T-helper 2 cell treated with Interferon-gamma antibody and Interleukin-4, amounts not matched to agents 5 μg/mL and 100 μg/mL, for 36 hours (primary cell): Measurements from ENCODE around the gene MAPK8IP2.
"Not testable (repeated sequence)": the region's sequence is repeated elsewhere in the genome, so short reads cannot be mapped to it uniquely, and the experiment has no call there.

Experiments
- DNase-seq: peaks from one replicate; pipeline ENCODE4 v3.0.0; 2021; ENCODE audit warnings: low spot score
- H3K27ac Mint-ChIP-seq: one replicate; pipeline ENCODE4 v1.8.0; 2021; ENCODE audit warnings: mild to moderate bottlenecking, mixed read lengths
- H3K27me3 Mint-ChIP-seq: one replicate; pipeline ENCODE4 v1.8.0; 2021; ENCODE audit warnings: low read depth, mixed read lengths
- H3K36me3 Mint-ChIP-seq: one replicate; pipeline ENCODE4 v1.8.0; 2021; ENCODE audit warnings: low read depth, mixed read lengths
- H3K4me1 Mint-ChIP-seq: one replicate; pipeline ENCODE4 v1.8.0; 2021; ENCODE audit warnings: low read depth, mixed read lengths
- H3K4me3 Mint-ChIP-seq: one replicate; pipeline ENCODE4 v1.8.0; 2022; ENCODE audit warnings: mild to moderate bottlenecking, moderate library complexity, mixed read lengths
- H3K9me3 Mint-ChIP-seq: one replicate; pipeline ENCODE4 v1.8.0; 2021; ENCODE audit warnings: mixed read lengths

Gene MAPK8IP2

GRCh38 chr22:50633771-50634170 lies 33.2 kb downstream of the MAPK8IP2 start:
- Mint-ChIP-seq H3K27ac (no peak overlapping the region), H3K36me3 (no peaks in the 10 kb centered on the region), H3K9me3 (no peaks in the 10 kb centered on the region), H3K27me3 (peaks cover 6% of the 10 kb centered on the region), H3K4me1 (peaks cover 5% of the 10 kb centered on the region), H3K4me3 (no peak overlapping the region)
- no peak for DNase-seq

GRCh38 chr22:50635591-50635990 lies 35.0 kb downstream of the MAPK8IP2 start:
- H3K4me1 Mint-ChIP-seq, result no peaks in the 10 kb centered on the region
- DNase-seq, result no peak
- H3K27ac Mint-ChIP-seq, result no peak overlapping the region
- H3K9me3 Mint-ChIP-seq, result no peaks in the 10 kb centered on the region
- H3K4me3 Mint-ChIP-seq, result no peak overlapping the region
- peaks cover 6% of the 10 kb centered on the region for H3K27me3 Mint-ChIP-seq
- H3K36me3 Mint-ChIP-seq, result no peaks in the 10 kb centered on the region

GRCh38 chr22:50640296-50640695 lies 39.7 kb downstream of the MAPK8IP2 start:
- not testable (repeated sequence) for DNase-seq, H3K27me3 Mint-ChIP-seq, H3K4me1 Mint-ChIP-seq, H3K27ac Mint-ChIP-seq, H3K4me3 Mint-ChIP-seq, H3K9me3 Mint-ChIP-seq, H3K36me3 Mint-ChIP-seq

DNA sequence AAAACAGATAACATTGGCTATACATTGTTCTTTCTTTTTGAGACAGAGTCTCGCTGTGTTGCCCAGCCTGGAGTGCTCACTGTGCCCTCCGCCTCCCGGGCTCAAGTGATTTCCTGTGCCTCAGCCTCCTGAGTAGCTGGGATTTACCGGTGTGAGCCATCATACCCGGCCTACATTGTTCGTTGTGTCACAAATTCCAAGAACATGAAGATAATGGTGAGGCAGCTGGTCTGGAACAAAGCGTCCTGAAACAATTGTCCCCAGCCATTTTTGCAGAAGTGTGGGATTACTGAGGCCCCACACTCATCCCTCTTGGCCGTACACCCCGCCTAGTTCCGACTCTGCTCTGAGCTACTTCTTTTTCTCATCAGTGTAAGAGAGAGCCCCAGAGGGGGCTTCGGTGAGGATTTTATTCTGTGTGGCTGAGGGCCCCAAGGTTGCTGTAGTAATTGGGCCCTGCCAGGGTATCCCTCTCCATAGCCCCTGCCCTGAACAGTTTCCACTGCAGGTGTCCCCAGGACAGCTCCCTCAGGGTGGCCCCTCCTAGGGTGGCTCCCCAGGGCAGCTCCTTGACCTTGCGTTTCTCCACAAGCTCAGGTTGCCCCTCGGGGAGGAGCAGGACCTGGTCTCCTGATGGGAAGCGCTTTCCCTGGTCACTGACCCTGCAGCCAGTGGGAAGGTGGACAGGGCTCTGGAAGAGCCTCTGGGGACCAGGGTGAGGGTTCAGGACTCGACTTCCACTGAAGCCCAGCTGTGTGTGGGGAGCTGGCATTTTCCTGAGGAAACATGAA lies 40.5 kb downstream of the MAPK8IP2 start:
- H3K4me3 Mint-ChIP-seq, result no peak overlapping the region
- no peak overlapping the region for H3K27ac Mint-ChIP-seq
- peaks cover 3% of the 10 kb centered on the region for H3K9me3 Mint-ChIP-seq

GRCh38 chr22:50641696-50642607 lies 41.4 kb downstream of the MAPK8IP2 start:
- Mint-ChIP-seq H3K4me3 (no peak overlapping the region), H3K36me3 (no peaks in the 10 kb centered on the region), H3K27me3 (peaks cover 6% of the 10 kb centered on the region), H3K9me3 (peaks cover 8% of the 10 kb centered on the region), H3K4me1 (no peaks in the 10 kb centered on the region), H3K27ac (no peak overlapping the region)
- no peak for DNase-seq

More for the DNA sequence above, 40.5 kb downstream of the MAPK8IP2 start:
- Mint-ChIP-seq H3K4me1 (no peaks in the 10 kb centered on the region), H3K36me3 (no peaks in the 10 kb centered on the region), H3K27me3 (peaks cover 2% of the 10 kb centered on the region)
- DNase-seq, result no peak

- not testable (repeated sequence) for H3K4me3 Mint-ChIP-seq, H3K36me3 Mint-ChIP-seq, DNase-seq, H3K27me3 Mint-ChIP-seq, H3K27ac Mint-ChIP-seq, H3K4me1 Mint-ChIP-seq
- H3K9me3 Mint-ChIP-seq, result peaks cover 11% of the 10 kb centered on the region
Observed at GRCh38 chr22:50643021-50643820, 42.6 kb downstream of the MAPK8IP2 start.

DNA sequence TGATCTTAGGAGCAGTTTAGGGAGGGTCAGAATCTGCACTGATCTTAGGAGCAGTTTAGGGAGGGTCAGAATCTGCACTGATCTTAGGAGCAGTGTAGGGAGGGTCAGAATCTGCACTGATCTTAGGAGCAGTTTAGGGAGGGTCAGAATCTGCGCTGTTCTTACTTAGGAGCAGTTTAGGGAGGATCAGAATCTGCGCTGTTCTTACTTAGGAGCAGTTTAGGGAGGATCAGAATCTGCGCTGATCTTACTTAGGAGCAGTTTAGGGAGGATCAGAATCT lies 43.2 kb downstream of the MAPK8IP2 start:
- peaks cover 15% of the 10 kb centered on the region for H3K9me3 Mint-ChIP-seq
- H3K36me3 Mint-ChIP-seq, H3K27me3 Mint-ChIP-seq, H3K4me1 Mint-ChIP-seq, H3K4me3 Mint-ChIP-seq, H3K27ac Mint-ChIP-seq, DNase-seq: not testable (repeated sequence)

DNA sequence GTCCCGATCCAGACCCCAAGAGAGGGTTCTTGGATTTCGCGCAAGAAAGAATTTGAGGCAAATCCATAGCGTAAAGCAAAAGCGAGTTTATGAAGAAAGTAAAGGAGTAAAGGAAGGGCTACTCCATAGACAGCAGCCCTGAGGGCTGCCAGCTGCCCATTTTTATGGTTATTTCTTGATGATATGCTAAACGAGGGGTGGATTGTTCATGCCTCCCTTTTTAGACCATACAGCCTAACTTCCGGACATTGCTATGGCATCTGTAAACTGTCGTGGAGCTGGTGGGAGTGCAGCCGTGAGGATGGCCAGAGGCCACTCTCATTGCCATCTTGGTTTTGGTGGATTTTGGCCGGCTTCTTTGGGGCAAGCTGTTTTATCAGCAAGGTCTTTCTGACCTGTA lies 52.7 kb downstream of the MAPK8IP2 start:
- no peak for DNase-seq
- H3K36me3 Mint-ChIP-seq, result peaks cover 4% of the 10 kb centered on the region
- H3K4me1 Mint-ChIP-seq, result no peaks in the 10 kb centered on the region
- peaks cover 12% of the 10 kb centered on the region for H3K9me3 Mint-ChIP-seq
- H3K27ac Mint-ChIP-seq, result no peak overlapping the region
- no peak overlapping the region for H3K4me3 Mint-ChIP-seq
- H3K27me3 Mint-ChIP-seq, result no peaks in the 10 kb centered on the region

DNA sequence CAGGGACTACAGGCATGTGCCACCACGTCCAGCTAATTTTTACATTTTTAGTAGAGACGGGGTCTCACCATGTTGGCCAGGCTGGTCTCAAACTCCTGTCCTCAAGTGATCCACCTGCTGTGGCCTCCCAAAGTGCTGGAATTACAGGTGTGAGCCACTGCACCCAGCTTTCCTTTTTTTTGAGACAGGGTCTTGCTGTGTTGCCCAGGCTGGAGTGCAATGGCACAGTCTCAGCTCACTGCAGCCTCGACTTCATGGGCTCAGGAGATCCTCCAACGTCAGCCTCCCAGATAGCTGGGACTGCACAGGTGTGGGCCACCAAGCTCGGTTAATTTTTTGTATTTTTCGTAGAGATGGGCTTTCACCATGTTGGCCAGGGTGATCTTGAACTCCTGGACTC lies 54.1 kb downstream of the MAPK8IP2 start:
- not testable (repeated sequence) for H3K9me3 Mint-ChIP-seq, H3K4me3 Mint-ChIP-seq, H3K27me3 Mint-ChIP-seq, H3K36me3 Mint-ChIP-seq, H3K4me1 Mint-ChIP-seq, H3K27ac Mint-ChIP-seq, DNase-seq

DNA sequence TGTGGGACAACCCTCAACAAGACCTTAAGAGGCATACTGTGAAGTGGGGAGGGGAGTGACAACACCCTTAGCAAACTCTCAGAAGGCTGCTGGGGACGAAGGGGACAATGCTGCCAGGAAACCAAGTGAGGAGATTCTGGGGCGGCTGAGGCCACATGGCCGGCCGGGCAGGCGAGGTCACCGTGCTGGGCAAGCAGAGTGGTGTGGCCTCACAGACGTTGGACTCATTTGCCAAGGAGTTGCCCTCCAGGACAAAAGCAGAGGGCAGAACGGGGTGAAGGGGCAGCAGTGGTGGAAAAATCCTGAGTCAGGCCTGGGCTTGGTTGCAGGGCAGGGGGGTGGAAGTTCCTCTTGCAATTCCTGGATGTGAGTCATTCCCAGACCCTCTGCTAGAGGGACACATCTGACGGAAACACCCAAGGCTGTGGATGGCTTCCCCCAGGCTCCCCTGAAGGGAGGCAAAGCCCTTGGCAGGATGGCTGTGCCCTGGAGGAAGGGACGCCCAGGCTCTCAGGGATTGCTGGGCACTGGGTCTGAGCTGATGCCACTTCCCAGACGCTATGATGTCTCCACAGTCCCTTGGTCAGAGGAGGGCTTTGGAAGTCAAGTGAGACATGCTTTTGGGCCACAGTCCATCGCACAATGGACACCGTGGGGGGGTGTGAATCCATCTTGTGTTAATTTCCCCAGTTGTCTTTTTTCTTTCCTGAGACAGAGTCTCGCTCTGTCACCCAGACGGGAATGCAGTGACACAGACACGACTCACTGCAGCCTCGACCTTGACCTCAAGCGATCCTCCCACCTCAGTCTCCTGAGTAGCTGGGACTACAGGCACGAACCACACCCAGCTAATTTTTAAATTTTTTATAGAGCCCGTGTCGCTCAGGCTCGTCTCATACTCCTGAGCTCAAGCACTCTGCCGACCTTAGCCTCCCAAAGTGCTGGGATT lies 55.8 kb downstream of the MAPK8IP2 start:
- Mint-ChIP-seq H3K27me3 (peaks cover 5% of the 10 kb centered on the region), H3K9me3 (no peaks in the 10 kb centered on the region), H3K36me3 (no peaks in the 10 kb centered on the region), H3K27ac (no peak overlapping the region), H3K4me3 (no peak overlapping the region), H3K4me1 (no peaks in the 10 kb centered on the region)
- DNase-seq, result no peak

- DNase-seq, result no peak
- H3K27me3 Mint-ChIP-seq, result peaks cover 5% of the 10 kb centered on the region
- no peak overlapping the region for H3K4me3 Mint-ChIP-seq
- H3K4me1 Mint-ChIP-seq, result no peaks in the 10 kb centered on the region
- H3K9me3 Mint-ChIP-seq, result no peaks in the 10 kb centered on the region
- no peak overlapping the region for H3K27ac Mint-ChIP-seq
- no peaks in the 10 kb centered on the region for H3K36me3 Mint-ChIP-seq
Observed at GRCh38 chr22:50657925-50658324, 57.3 kb downstream of the MAPK8IP2 start.

DNA sequence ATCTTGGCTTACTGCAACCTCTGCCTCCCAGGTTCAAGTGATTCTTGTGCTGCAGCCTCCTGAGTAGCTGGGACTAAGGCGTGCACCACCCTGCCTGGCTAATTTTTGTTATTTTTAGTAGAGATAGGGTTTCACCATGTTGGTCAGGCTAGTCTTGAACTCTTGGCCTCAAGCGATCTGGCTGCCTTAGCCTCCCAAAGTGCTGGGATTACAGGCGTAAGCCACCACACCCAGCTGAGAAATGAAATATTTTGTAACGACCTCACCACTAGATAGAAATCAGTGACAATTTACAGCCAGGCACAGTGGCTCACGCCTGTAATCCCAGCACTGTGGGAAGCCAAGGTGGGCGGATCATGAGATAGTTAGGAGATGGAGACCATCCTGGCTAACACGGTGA lies 59.1 kb downstream of the MAPK8IP2 start:
- not testable (repeated sequence) for H3K27ac Mint-ChIP-seq, H3K9me3 Mint-ChIP-seq, DNase-seq, H3K27me3 Mint-ChIP-seq, H3K4me1 Mint-ChIP-seq, H3K4me3 Mint-ChIP-seq, H3K36me3 Mint-ChIP-seq

DNA sequence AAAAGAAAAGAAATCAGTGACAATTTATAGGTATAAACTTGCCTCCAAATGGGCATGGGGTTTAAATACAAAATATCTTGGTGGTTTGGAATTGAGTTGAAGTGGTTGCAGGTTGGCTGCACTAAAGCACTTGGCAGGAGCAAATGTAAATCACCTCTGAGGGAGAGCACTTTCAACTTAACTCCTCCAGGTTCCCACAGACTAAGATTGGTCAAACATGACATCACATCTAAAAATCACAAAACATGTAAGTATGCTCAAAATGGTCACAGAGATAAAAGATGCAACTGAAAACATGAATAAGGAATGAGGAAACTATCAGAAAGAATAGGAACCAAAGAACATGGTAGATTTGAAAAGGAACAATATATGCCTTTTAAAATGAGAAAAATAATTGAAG lies 59.7 kb downstream of the MAPK8IP2 start:
- H3K4me3 Mint-ChIP-seq, result no peak overlapping the region
- peaks cover 5% of the 10 kb centered on the region for H3K27me3 Mint-ChIP-seq
- no peaks in the 10 kb centered on the region for H3K4me1 Mint-ChIP-seq
- no peak overlapping the region for H3K27ac Mint-ChIP-seq
- H3K36me3 Mint-ChIP-seq, result no peaks in the 10 kb centered on the region
- DNase-seq, result no peak
- H3K9me3 Mint-ChIP-seq, result no peaks in the 10 kb centered on the region
